ENCODE measurements around the gene CCR3.
"Not testable (repeated sequence)": the region's sequence is repeated elsewhere in the genome, so short reads cannot be mapped to it uniquely, and the experiment has no call there.

Gene CCR3

GRCh38 chr3:46206282-46207015, 35.8 kb upstream of the CCR3 start:
- Histone ChIP-seq H3K27me3 (replicated peaks; ENCODE audit: control insufficient read depth, insufficient read depth, low read length) (no peaks in the 10 kb centered on the region; the same call in 1 of the 2 replicates), H3K36me3 (ENCODE audit: control insufficient read depth, insufficient read depth, low read length) (no peaks in the 10 kb centered on the region; the same call in 1 of the 2 replicates), H3K4me3 (replicated peaks; ENCODE audit: low read depth, low read length) (peak overlapping the region; percentile 9)
- no peak for DNase-seq (ENCODE audit: extremely low read depth, insufficient read length)
- TF ChIP-seq, protein P1, sequence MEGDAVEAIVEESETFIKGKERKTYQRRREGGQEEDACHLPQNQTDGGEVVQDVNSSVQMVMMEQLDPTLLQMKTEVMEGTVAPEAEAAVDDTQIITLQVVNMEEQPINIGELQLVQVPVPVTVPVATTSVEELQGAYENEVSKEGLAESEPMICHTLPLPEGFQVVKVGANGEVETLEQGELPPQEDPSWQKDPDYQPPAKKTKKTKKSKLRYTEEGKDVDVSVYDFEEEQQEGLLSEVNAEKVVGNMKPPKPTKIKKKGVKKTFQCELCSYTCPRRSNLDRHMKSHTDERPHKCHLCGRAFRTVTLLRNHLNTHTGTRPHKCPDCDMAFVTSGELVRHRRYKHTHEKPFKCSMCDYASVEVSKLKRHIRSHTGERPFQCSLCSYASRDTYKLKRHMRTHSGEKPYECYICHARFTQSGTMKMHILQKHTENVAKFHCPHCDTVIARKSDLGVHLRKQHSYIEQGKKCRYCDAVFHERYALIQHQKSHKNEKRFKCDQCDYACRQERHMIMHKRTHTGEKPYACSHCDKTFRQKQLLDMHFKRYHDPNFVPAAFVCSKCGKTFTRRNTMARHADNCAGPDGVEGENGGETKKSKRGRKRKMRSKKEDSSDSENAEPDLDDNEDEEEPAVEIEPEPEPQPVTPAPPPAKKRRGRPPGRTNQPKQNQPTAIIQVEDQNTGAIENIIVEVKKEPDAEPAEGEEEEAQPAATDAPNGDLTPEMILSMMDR (IDR thresholded peaks at IDR 0.05; ENCODE audit: insufficient read depth, low read length, poor library complexity, severe bottlenecking): no peak

GRCh38 chr3:46207514-46207913, 34.7 kb upstream of the CCR3 start:
- peak overlapping the region; percentile 34 for H3K4me3 ChIP-seq (replicated peaks; ENCODE audit: low read depth, low read length)
- not testable (repeated sequence) for H3K36me3 ChIP-seq (ENCODE audit: control insufficient read depth, insufficient read depth, low read length); DNase-seq (ENCODE audit: extremely low read depth, insufficient read length); H3K27me3 ChIP-seq (replicated peaks; ENCODE audit: control insufficient read depth, insufficient read depth, low read length)

- H3K36me3 ChIP-seq (ENCODE audit: control insufficient read depth, insufficient read depth, low read length): no peaks in the 10 kb centered on the region; the same call in 1 of the 2 replicates
- DNase-seq (ENCODE audit: extremely low read depth, insufficient read length): peak; percentile 41
- peak within 1 kb of the TSS; percentile 34 for H3K4me3 ChIP-seq (replicated peaks; ENCODE audit: low read depth, low read length)
- H3K27me3 ChIP-seq (replicated peaks; ENCODE audit: control insufficient read depth, insufficient read depth, low read length): no peaks in the 10 kb centered on the region; the same call in 1 of the 2 replicates
- TF ChIP-seq, protein P1 (IDR thresholded peaks at IDR 0.05; ENCODE audit: insufficient read depth, low read length, poor library complexity, severe bottlenecking): peak; percentile 89
Measured at GRCh38 chr3:46208167-46208704, 34.0 kb upstream of the CCR3 start, which contains the start of gene CCR1. TSS of gene CCR1 (minus strand) at chr3:46208313. CDS start at chr3:46204313, 4,000 bp downstream.

DNA sequence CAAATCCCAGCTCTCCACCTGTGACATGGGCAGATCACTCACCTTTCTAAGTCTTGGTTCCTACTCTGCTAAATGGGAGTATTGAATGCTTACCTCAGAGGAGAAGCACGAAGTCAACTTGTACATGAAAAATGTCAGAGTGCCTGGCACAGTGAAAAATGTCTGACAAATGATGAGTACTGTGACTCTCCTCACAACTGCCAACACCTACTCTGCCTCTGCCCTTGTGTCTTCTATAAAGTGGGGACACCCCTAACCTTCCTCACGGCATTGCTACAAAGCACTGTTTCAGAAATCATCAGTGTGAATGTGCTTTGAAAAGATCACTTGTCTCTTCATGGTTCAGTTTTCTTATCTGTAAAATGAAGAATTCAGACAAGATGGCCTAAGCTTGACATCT, 33.2 kb upstream of the CCR3 start:
- Histone ChIP-seq H3K27me3 (replicated peaks; ENCODE audit: control insufficient read depth, insufficient read depth, low read length) (no peaks in the 10 kb centered on the region; the same call in 1 of the 2 replicates), H3K4me3 (replicated peaks; ENCODE audit: low read depth, low read length) (no peak overlapping the region), H3K36me3 (ENCODE audit: control insufficient read depth, insufficient read depth, low read length) (no peaks in the 10 kb centered on the region)
- TF ChIP-seq, protein P1 (IDR thresholded peaks at IDR 0.05; ENCODE audit: insufficient read depth, low read length, poor library complexity, severe bottlenecking): no peak
- no peak for DNase-seq (ENCODE audit: extremely low read depth, insufficient read length)

GRCh38 chr3:46209746-46210470, 32.4 kb upstream of the CCR3 start:
- Histone ChIP-seq H3K4me3 (replicated peaks; ENCODE audit: low read depth, low read length) (no peak overlapping the region), H3K27me3 (replicated peaks; ENCODE audit: control insufficient read depth, insufficient read depth, low read length) (no peaks in the 10 kb centered on the region; the same call in 1 of the 2 replicates), H3K36me3 (ENCODE audit: control insufficient read depth, insufficient read depth, low read length) (no peaks in the 10 kb centered on the region)
- TF ChIP-seq, protein P1 (IDR thresholded peaks at IDR 0.05; ENCODE audit: insufficient read depth, low read length, poor library complexity, severe bottlenecking): no peak
- no peak for DNase-seq (ENCODE audit: extremely low read depth, insufficient read length)

DNA sequence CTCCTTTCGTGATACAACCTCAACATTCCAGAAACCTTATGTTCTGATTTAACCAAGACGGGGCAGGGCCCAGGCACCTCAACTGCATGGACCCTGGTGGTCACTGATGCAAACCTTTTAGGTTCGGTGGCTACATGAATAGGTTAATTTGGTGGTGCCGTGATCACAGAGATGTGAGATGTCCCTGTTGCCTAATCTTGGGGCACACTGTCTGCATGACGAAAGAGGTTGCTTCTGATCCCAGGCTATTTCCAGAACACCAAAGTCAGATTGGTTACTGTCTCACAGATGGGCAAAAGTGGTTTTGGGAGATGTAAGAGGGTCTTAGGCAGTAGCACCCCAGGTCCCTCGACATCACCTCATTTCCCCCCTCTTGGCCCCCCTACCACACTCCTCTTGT, 30.2 kb upstream of the CCR3 start:
- H3K36me3 ChIP-seq (ENCODE audit: control insufficient read depth, insufficient read depth, low read length): no peaks in the 10 kb centered on the region
- no peaks in the 10 kb centered on the region; the same call in 1 of the 2 replicates for H3K27me3 ChIP-seq (replicated peaks; ENCODE audit: control insufficient read depth, insufficient read depth, low read length)

More for the DNA sequence above, 30.2 kb upstream of the CCR3 start:
- no peak for DNase-seq (ENCODE audit: extremely low read depth, insufficient read length)
- TF ChIP-seq, protein P1 (IDR thresholded peaks at IDR 0.05; ENCODE audit: insufficient read depth, low read length, poor library complexity, severe bottlenecking): no peak
- H3K4me3 ChIP-seq (replicated peaks; ENCODE audit: low read depth, low read length): no peak overlapping the region

All from GM06990 (cell line).